NCI-H2107 treated with DMSO at 0.1 percent for 48 hours (cell line): ENCODE measurements around the gene ACAP3.

Experiments used
- DNase-seq: peaks from one replicate; lab custom pipeline; 2025; ENCODE audit not compliant: unreplicated experiment; lab: John Stamatoyannopoulos, UW

The ACAP3 gene, protein sequence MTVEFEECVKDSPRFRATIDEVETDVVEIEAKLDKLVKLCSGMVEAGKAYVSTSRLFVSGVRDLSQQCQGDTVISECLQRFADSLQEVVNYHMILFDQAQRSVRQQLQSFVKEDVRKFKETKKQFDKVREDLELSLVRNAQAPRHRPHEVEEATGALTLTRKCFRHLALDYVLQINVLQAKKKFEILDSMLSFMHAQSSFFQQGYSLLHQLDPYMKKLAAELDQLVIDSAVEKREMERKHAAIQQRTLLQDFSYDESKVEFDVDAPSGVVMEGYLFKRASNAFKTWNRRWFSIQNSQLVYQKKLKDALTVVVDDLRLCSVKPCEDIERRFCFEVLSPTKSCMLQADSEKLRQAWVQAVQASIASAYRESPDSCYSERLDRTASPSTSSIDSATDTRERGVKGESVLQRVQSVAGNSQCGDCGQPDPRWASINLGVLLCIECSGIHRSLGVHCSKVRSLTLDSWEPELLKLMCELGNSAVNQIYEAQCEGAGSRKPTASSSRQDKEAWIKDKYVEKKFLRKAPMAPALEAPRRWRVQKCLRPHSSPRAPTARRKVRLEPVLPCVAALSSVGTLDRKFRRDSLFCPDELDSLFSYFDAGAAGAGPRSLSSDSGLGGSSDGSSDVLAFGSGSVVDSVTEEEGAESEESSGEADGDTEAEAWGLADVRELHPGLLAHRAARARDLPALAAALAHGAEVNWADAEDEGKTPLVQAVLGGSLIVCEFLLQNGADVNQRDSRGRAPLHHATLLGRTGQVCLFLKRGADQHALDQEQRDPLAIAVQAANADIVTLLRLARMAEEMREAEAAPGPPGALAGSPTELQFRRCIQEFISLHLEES

DNA sequence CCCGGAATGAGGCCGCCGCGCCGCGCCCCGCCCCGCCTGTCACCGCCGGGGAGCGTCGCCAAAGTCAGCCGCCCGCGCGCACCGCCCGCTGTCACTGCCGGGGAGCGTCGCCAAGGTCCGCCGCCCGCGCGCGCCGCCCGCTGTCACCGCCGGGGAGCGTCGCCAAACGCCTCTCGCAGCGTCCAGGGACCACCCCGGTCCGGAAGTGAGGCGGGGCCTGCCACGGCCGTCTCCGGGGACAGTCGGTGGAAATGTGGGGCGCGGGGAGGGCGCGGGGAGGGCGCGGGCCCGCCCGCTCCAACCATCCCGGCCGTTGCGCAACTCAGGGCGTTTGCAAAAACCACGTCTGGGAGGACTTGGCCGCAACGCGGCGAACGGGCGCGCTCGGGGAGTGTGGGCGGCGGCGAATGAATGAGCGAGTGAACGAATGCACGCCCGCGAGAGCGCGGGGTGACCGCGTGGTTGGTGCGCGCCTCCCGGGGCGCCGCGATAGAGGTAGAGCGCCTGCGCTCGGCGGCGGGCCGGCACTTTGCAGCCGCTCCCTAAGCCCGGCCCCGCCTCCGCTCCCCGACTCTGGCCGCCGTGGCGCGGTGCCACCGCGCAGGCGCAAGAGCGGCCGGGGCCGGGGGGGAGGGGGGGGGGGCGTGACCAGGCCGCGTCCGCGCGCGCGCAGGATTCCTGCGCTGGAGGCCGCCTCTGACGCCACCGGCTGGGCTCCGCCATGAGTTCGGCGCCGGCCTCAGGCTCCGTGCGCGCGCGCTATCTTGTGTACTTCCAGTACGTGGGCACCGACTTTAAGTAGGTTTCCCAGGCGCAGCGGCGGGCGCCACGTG is at the start of gene ACAP3, which contains the start of gene PUSL1:
TSS of gene ACAP3 (minus strand) at position 8 of the 833 bp plus-strand sequence. CDS start 115 bp downstream, outside the sequence.
TSS of gene PUSL1 (plus strand) at position 675 of the 833 bp plus-strand sequence. CDS start at position 722, 47 bp downstream.
- DNase-seq = peak; percentile 11

- DNase-seq = no peak
Observed at GRCh38 chr1:1356796-1357401, 49.2 kb upstream of the ACAP3 start.

DNA sequence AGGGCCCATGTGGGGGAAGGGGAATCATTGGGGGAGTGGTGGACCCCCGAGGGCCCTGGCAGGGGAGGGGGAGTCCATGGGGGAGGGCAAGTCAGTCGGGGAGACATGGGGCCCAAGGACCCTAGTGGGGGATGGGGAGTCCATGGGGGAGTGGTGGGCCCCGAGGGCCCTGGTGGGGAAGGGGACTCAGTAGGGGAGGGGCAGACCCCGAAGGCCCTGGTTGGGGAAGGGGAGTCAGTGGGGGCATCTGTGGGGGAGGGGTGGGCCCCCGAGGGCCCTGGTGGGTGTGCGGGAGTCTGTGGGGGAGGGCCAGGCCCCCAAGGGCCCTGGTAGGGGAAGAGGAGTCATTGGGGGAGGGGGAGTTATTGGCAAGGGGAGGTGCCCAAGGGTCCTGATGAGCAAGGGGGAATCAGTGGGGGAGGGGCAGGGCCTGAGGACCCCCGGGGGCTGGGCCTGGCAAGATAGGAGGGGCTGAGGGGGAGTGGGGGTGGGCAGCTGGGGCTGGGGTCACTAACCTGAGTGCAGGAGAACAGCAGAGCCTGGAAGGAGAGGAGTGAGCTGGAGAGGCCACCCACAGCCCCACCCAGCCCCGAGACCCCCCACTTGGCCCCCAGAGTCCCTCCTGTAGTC is 48.6 kb upstream of the ACAP3 start:
- no peak for DNase-seq

DNA sequence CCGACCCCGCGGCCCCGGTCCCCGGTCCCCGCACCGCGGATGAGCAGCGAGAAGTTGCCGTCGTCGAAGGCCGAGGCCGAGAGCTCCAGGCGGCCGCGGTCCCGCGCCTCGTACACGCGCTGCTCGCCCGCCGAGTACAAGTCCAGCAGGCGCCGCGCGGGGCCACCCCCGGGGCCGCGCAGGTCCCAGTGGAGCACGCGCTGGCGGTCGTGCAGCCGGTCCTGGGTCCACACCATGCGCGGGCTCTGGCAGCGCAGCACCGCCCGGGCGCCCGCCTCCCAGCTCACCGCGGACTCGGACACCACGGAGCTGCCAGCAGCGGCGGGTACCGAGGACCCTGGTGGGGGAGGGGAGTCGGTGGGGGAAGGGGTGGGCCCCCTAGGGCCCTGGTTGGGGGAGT is 47.7 kb upstream of the ACAP3 start:
- DNase-seq = no peak

DNA sequence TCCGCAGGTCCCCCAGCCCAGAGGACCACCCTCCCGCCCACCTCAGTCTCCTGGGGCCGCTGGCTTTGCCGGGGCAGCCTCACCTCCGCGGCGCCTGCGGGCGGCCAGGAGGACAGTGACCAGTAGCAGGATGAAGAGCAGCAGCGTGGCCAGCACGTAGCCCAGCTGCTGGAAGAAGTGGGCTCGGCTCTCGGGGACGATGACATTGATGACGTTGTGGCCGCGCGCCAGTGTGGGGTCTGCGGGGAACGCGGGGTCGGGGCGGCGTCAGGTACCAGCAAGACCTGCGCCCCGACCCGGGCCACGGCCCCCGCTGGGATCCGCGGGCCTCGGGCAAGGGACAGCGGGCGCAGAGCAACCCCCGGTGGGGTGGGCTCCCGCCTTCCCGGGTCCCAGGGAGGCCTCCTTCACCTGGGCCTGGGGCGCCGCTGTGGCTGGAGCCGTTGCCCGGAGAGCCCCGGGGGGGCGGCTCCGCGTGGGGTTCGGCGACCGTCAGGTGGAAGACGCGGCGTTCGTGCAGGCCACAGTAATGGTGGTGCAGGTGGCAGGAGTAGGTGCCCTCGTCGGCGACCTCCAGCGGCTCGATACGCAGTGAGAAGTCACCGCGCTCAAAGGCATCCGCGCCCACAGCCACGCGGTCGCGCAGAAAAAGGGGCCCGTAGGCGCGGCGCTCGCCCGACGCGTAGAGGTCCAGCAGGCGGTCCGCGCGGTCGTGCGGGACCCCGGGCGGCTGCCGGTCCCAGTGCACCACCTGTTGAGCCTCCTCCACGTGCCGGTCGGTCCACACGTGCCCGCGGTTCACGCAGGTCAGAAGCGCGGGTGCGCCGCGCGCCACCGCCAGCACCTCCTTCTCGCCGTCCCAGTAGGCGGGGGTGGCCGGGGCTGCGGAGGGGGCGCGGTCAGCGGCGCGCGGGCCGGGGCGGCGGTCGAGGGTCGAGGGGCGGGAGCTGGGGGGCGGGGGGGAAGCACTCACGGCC is 46.8 kb upstream of the ACAP3 start:
- no peak for DNase-seq

GRCh38 chr1:1353389-1354151 is 45.8 kb upstream of the ACAP3 start:
- DNase-seq = no peak

- peak; percentile 5 for DNase-seq
Observed at GRCh38 chr1:1352786-1353388, 45.2 kb upstream of the ACAP3 start.

GRCh38 chr1:1351511-1352427 is 44.0 kb upstream of the ACAP3 start:
- DNase-seq = no peak

DNA sequence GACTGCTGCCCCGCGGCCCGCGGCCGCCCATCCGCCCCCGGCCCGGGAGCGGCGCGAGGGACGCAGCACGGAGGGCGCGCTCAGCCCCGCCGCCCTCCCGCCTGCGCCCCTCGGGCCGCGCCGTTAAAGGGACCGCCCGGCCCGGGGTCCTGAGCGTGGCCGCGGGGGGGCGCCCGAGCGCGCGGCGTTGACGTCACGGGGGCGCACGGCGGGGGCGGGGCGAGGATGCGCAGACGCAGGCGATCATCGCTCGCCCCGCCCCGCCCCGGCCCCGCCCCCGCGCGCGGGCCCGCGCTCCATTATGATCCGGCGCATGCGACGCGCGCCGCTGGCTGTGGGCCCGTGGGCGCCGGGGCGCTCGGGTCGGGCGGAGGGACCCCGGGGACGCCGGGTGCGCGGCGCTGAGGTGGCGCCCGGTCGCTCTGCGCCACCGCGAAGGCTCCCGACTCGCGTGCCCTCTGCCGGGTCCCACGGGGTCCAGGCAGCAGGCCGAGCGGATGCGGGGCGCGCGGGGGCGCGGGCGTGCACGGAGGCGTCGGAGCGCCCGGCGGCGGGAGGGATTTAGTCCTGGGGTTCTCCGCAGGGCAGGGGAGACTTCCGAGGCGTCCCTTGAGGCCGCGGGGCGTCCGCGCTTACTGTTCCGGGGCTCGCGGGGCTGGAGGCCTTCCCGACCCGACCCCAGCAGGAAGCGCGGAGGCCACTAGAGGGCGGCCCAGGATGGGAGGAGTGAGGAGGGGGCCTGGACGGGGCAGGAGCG is 41.7 kb upstream of the ACAP3 start, which contains the start of gene DVL1:
TSS of gene DVL1 (minus strand) at position 163 of the 757 bp plus-strand sequence. CDS start 353 bp downstream, outside the sequence.
- DNase-seq = no peak

- no peak for DNase-seq
Observed at GRCh38 chr1:1348420-1349255, 40.9 kb upstream of the ACAP3 start.

DNA sequence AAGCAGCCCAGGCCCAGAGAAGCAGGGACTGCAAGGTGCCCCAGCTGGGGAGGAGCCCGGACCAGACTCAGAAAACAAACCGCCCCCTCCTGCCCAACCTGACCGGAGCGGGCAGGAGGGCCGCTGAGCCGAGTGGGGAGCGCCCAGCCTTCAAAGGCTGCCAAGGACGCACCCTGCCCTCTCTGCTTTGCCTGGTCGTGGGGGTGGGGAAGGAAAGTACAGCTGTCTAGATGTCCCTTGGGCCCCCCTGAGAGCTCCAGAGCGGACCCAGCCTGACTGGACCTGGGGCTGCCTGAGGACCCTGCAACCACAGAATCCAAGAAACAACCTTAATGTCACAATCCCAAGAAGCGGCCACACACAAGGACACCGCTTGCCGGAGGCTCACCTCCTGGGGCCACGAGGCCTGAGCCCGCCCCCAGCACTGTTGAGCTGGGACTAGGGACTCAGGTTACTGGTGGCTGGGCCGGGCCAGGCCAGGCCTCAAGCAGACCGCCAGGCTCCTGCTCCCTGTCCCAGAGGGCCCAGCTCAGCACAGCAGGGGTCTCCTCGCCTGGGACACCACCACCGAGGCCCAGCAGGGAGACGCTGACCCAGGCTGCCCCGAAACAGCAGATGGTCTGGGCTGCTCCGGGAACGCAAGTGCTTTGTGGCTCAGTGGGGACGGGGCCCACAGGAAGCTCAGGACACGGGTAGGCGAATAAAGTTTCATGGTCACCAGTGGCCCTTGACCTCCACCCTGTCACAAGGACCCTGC is 40.1 kb upstream of the ACAP3 start:
- DNase-seq = no peak

GRCh38 chr1:1347026-1347595 is 39.4 kb upstream of the ACAP3 start:
- no peak for DNase-seq

DNA sequence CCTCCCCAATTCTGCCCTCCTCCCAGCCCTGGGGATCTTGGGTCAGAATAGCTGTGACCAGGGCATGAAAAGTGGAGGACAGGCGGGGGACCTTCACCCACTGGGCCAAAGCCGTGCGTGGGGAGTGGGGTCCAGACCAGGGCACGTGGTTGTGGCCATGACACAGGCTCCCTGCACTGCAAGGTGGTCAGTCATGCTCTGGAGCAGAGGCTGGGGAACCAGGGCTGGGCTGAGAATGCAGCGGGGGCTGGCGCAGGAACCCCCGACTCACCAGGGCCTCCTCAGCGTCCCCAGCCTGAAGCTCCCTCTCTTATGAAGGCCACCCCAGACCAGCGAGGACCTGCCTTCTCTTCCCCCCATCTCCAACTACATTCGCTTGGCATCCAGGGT is 38.8 kb upstream of the ACAP3 start:
- DNase-seq = no peak
